A549 (cell line): ENCODE results near the gene MERTK. TPM values are rescaled to one million over a fixed set of nuclear protein-coding genes. Genes with fewer than 3 reads are reported as not detected.

Experiments used
- ATAC-seq, 2 experiments: fragments of 200-7000 bp in 1 of 2; fragments of >200 bp in 1 of 2; cut with Nextera tagmentation in 1 of 2; cut with Tn5 transposase in 1 of 2; 3 replicates each; pipeline versions ENCODE4 v1.8.0 to v1.9.1; 2018 to 2020; ENCODE audit warnings: mild to moderate bottlenecking in 1 of 2, moderate library complexity in 1 of 2
- CTCF ChIA-PET: fragments of 300-600 bp; sonication (Branson Sonifier 250); formaldehyde crosslinking; extraction: SDS; loops from one replicate; lab custom pipeline; 2021; ENCODE audit warnings: antibody characterized with exemption, inconsistent platforms; lab: Yijun Ruan, JAX
- POLR2A ChIA-PET: fragments of 350-600 bp; formaldehyde crosslinking; extraction: SDS; loops from one replicate; lab custom pipeline; 2021; ENCODE audit warnings: antibody characterized with exemption, inconsistent platforms; lab: Yijun Ruan, JAX
- DNase-seq, 2 experiments: peaks; one replicate each; pipeline versions ENCODE4 v3.0.0 to v3.0.0-alpha.2; 2011 to 2016; ENCODE audit warnings: low read depth in 1 of 2, low spot score in 1 of 2
- FAIRE-seq: peaks from 2 replicates; lab custom pipeline; 2011; peaks lifted over from hg19 to GRCh38; lab: Jason Lieb, UNC
- H3K27ac ChIP-seq, 2 experiments: fragments of >200 bp; sonication (Bioruptor Twin); formaldehyde crosslinking; 3 replicates each; pipeline ENCODE4 v1.5.1; 2016 to 2017
- H3K4me1 ChIP-seq: fragments of >200 bp; sonication (Bioruptor Twin); formaldehyde crosslinking; 3 replicates; pipeline ENCODE4 v1.6.1; 2016
- H3K4me2 ChIP-seq: fragments of >200 bp; sonication (Bioruptor Twin); formaldehyde crosslinking; 3 replicates; pipeline ENCODE4 v1.6.1; 2016
- H3K4me3 ChIP-seq: fragments of >200 bp; sonication (Bioruptor Twin); formaldehyde crosslinking; 3 replicates; pipeline ENCODE4 v1.5.1; 2016
- H3K9me3 ChIP-seq: fragments of >200 bp; sonication (Bioruptor Twin); formaldehyde crosslinking; 3 replicates; pipeline ENCODE4 v1.6.1; 2016
- BHLHE40 ChIP-seq: IDR thresholded peaks from 2 replicates; pipeline ENCODE4 v1.6.1; 2012; ENCODE audit warnings: low read depth, low read length, inconsistent platforms
- CBX2 ChIP-seq: fragments of 200-600 bp; sonication (generic); IDR thresholded peaks from 2 replicates; pipeline ENCODE4 v1.6.1; 2016; ENCODE audit warnings: low read depth, mild to moderate bottlenecking, borderline replicate concordance
- CBX8 ChIP-seq: fragments of 200-600 bp; sonication (generic); IDR thresholded peaks from 2 replicates; pipeline ENCODE4 v1.6.1; 2016
- CHD2 ChIP-seq: fragments of 150-350 bp; IDR thresholded peaks from 2 replicates; pipeline ENCODE4 v1.6.1; 2014; ENCODE audit warnings: low read length; ENCODE audit not compliant: partially characterized antibody
- EHMT2 ChIP-seq: fragments of 200-600 bp; sonication (generic); IDR thresholded peaks from 2 replicates; pipeline ENCODE4 v1.6.1; 2016; ENCODE audit warnings: antibody characterized with exemption, low read depth, mild to moderate bottlenecking, moderate library complexity
- ELK1 ChIP-seq: fragments of 150-350 bp; IDR thresholded peaks from 2 replicates; pipeline ENCODE4 v1.6.1; 2014; ENCODE audit warnings: low read depth, mild to moderate bottlenecking, low read length
- EP300 ChIP-seq, 2 experiments: fragments of >200 bp; sonication (Bioruptor Twin); formaldehyde crosslinking; IDR thresholded peaks; 2 replicates in 1 of 2; 3 replicates in 1 of 2; pipeline ENCODE4 v1.6.1; 2016 to 2017
- ESRRA ChIP-seq: fragments of 150-350 bp; IDR thresholded peaks from 2 replicates; pipeline ENCODE4 v1.6.1; 2014; ENCODE audit warnings: mild to moderate bottlenecking, low read length, borderline replicate concordance
- FOSB ChIP-seq: fragments of 250-450 bp; sonication (Bioruptor Pico); IDR thresholded peaks from 2 replicates; pipeline ENCODE4 v1.5.0; 2020; ENCODE audit warnings: mild to moderate bottlenecking, moderate library complexity
- FOXS1 ChIP-seq: fragments of 250-450 bp; sonication (Bioruptor Pico); IDR thresholded peaks from 2 replicates; pipeline ENCODE4 v1.5.0; 2020; ENCODE audit warnings: mild to moderate bottlenecking, moderate library complexity
- HDAC2 ChIP-seq: fragments of 200-600 bp; sonication (generic); IDR thresholded peaks from 2 replicates; pipeline ENCODE4 v1.6.1; 2016
- HES2 ChIP-seq: fragments of >200 bp; sonication (Bioruptor Twin); formaldehyde crosslinking; IDR thresholded peaks from 2 replicates; pipeline ENCODE4 v1.6.1; 2016
- HOXA7 ChIP-seq: fragments of 250-450 bp; sonication (Bioruptor Pico); IDR thresholded peaks from 2 replicates; pipeline ENCODE4 v1.5.0; 2020; ENCODE audit warnings: mild to moderate bottlenecking, moderate library complexity
- JUN ChIP-seq, 2 experiments: fragments of >200 bp; sonication (Bioruptor Twin); formaldehyde crosslinking; IDR thresholded peaks; 2 replicates in 1 of 2; 3 replicates in 1 of 2; pipeline ENCODE4 v1.6.1; 2016 to 2017
- KDM1A ChIP-seq: fragments of 200-600 bp; sonication (generic); IDR thresholded peaks from 2 replicates; pipeline ENCODE4 v1.6.1; 2016; ENCODE audit warnings: low read depth, mild to moderate bottlenecking
- MAFK ChIP-seq: fragments of 450-650 bp; IDR thresholded peaks from 2 replicates; pipeline ENCODE4 v1.6.1; 2014; ENCODE audit not compliant: partially characterized antibody
- NPAS2 ChIP-seq: fragments of 250-450 bp; sonication (Bioruptor Pico); IDR thresholded peaks from 2 replicates; pipeline ENCODE4 v1.8.0; 2022; ENCODE audit warnings: mild to moderate bottlenecking, moderate library complexity, borderline replicate concordance
- NR3C1 ChIP-seq: fragments of >200 bp; sonication (Bioruptor Twin); formaldehyde crosslinking; IDR thresholded peaks from 3 replicates; pipeline ENCODE4 v1.6.1; 2017
- PHF8 ChIP-seq: fragments of 200-600 bp; sonication (generic); IDR thresholded peaks from 2 replicates; pipeline ENCODE4 v1.6.1; 2016; ENCODE audit warnings: low read depth, mild to moderate bottlenecking, antibody characterized with exemption, moderate library complexity, borderline replicate concordance
- POLR2AphosphoS2 ChIP-seq: conservative IDR thresholded peaks from 2 replicates; pipeline ENCODE4 v1.6.1; 2012; ENCODE audit warnings: low read length, improper control_type of control experiment, inconsistent platforms
- RAD21 ChIP-seq, 2 experiments: fragments of >200 bp in 1 of 2; sonication (Bioruptor Twin) in 1 of 2; formaldehyde crosslinking in 1 of 2; IDR thresholded peaks in 1 of 2; conservative IDR thresholded peaks in 1 of 2; 2 replicates in 1 of 2; 3 replicates in 1 of 2; pipeline ENCODE4 v1.6.1; 2012 to 2018; ENCODE audit warnings: inconsistent platforms in 1 of 2
- RARB ChIP-seq: fragments of 250-450 bp; sonication (Bioruptor Pico); IDR thresholded peaks from 2 replicates; pipeline ENCODE4 v1.8.0; 2021; ENCODE audit warnings: mild to moderate bottlenecking, moderate library complexity
- REST ChIP-seq: fragments of 200-600 bp; sonication (generic); IDR thresholded peaks from 2 replicates; pipeline ENCODE4 v1.6.1; 2016; ENCODE audit warnings: antibody characterized with exemption, mild to moderate bottlenecking, moderate library complexity
- RFX5 ChIP-seq: fragments of 450-650 bp; IDR thresholded peaks from 2 replicates; pipeline ENCODE4 v1.7.1; 2014; ENCODE audit warnings: antibody characterized with exemption, mild to moderate bottlenecking, moderate library complexity
- SMC3 ChIP-seq: fragments of >200 bp; sonication (Bioruptor Twin); formaldehyde crosslinking; IDR thresholded peaks from 3 replicates; pipeline ENCODE4 v1.6.1; 2018; ENCODE audit warnings: inconsistent platforms
- TFCP2L1 ChIP-seq: fragments of 250-450 bp; sonication (Bioruptor Pico); IDR thresholded peaks from 2 replicates; pipeline ENCODE4 v1.5.0; 2021; ENCODE audit warnings: mild to moderate bottlenecking
- USF2 ChIP-seq: fragments of 450-650 bp; IDR thresholded peaks from 2 replicates; pipeline ENCODE4 v1.6.1; 2014; ENCODE audit warnings: antibody characterized with exemption
- ZC3H11A ChIP-seq: fragments of 450-650 bp; IDR thresholded peaks from 2 replicates; pipeline ENCODE4 v1.6.1; 2014; ENCODE audit warnings: antibody characterized with exemption, mild to moderate bottlenecking
- ZNF302 ChIP-seq: fragments of 250-450 bp; sonication (Bioruptor Pico); IDR thresholded peaks from 2 replicates; pipeline ENCODE4 v1.9.0; 2021; ENCODE audit warnings: inconsistent platforms, mild to moderate bottlenecking, moderate library complexity
- polyA plus RNA-seq, 4 experiments: library from polyadenylated mRNA; depleted of rRNA in 3 of 4; stranded (reverse); fragments of >200 nt; fragmentation: RNase III in 1 of 4; extraction: RNeasy Plus Mini Kit Qiagen cat#74134 plus additional on column Dnase treatment in 1 of 4; gene quantifications; 2 replicates in 3 of 4; 3 replicates in 1 of 4; pipeline ENCODE4 v1.2.3, GENCODE V29; 2011 to 2017

The MERTK gene
- polyA plus RNA-seq, 2 of the 4 experiments (the other 2 are of a cell fraction) = 1.4 to 4.0 TPM

GRCh38 chr2:112045446-112046014 lies 147.1 kb downstream of the MERTK start:
- ATAC-seq (no peak), DNase-seq (no peak), FAIRE-seq (no peak)
- ChIA-PET POLR2A (no interaction called here), CTCF (interaction anchor here (1.2 to 13.6 kb wide), 2 partner anchors 44 to 151 kb away, joined by 3 to 336 read pairs; partner anchors contain the start of gene MERTK)
- Histone ChIP-seq H3K4me2 (no peak overlapping the region), H3K4me3 (no peak overlapping the region), H3K4me1 (no peaks in the 10 kb centered on the region), H3K9me3 (peaks cover 23% of the 10 kb centered on the region), H3K27ac (no peak overlapping the region)
- no peak for TF ChIP-seq USF2
- TF ChIP-seq MAFK = no peak
- no peak for TF ChIP-seq POLR2AphosphoS2
- no peak for TF ChIP-seq NR3C1
- TF ChIP-seq HDAC2 = no peak
- TF ChIP-seq RARB (CRISPR knock-in tag) = no peak
- no peak for TF ChIP-seq SMC3
- TF ChIP-seq PHF8 = no peak
- TF ChIP-seq ZNF302 = no peak
- TF ChIP-seq FOSB (CRISPR knock-in tag) = no peak
- TF ChIP-seq ZC3H11A = no peak
- no peak for TF ChIP-seq TFCP2L1 (CRISPR knock-in tag)
- TF ChIP-seq KDM1A = no peak
- TF ChIP-seq NPAS2 = no peak
- TF ChIP-seq BHLHE40 = no peak
- no peak for TF ChIP-seq ELK1
- no peak for TF ChIP-seq REST

GRCh38 chr2:112046231-112046630 lies 147.8 kb downstream of the MERTK start:
- DNase-seq = no peak
- ATAC-seq = no peak
- Histone ChIP-seq H3K4me3 (no peak overlapping the region), H3K4me2 (no peak overlapping the region), H3K4me1 (no peaks in the 10 kb centered on the region), H3K27ac (no peak overlapping the region), H3K9me3 (peaks cover 23% of the 10 kb centered on the region)
- POLR2A ChIA-PET = no interaction called here
- TF ChIP-seq NR3C1 (no peak), ZNF302 (no peak), HES2 (no peak), ESRRA (no peak), RFX5 (no peak), EHMT2 (no peak), HDAC2 (no peak), FOSB (CRISPR knock-in tag) (no peak), KDM1A (no peak), BHLHE40 (no peak), JUN (IDR thresholded peaks at IDR 0.05) (no peak), CHD2 (no peak), FOXS1 (CRISPR knock-in tag) (no peak), HOXA7 (CRISPR knock-in tag) (no peak), CBX8 (no peak), CBX2 (no peak), RAD21 (conservative IDR thresholded peaks at IDR 0.05 in 1 of 2, IDR thresholded peaks at IDR 0.05 in 1 of 2) (no peak), EP300 (IDR thresholded peaks at IDR 0.05) (no peak)
- TF ChIP-seq, all 56 proteins: peak for 0
- CTCF ChIA-PET = interaction anchor here (1.2 to 13.6 kb wide), 2 partner anchors 44 to 152 kb away, joined by 3 to 336 read pairs; partner anchors contain the start of gene MERTK
- FAIRE-seq = no peak
